Measurements from ENCODE around the gene NKD2.

DNA sequence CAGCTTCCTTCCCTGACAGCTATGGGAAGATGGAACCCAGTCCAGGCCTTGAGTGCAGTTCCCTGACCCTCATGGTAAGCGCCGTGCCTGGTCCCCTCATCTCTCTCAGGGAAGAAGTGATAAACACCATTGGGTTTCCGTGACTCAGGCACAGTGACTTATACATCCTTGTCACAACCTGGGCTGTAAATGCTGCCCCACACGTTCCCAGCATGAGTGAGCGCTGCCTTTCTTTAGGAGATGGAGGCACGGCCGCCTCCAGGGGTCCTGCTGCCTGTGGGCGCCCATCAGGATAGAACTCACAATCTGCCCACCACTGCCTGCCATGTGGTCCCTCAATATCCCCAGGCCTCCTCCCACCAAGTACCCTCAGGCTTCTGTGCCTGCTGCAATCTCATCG lies 8.3 kb upstream of the NKD2 start:
- TF ChIP-seq, protein P1, sequence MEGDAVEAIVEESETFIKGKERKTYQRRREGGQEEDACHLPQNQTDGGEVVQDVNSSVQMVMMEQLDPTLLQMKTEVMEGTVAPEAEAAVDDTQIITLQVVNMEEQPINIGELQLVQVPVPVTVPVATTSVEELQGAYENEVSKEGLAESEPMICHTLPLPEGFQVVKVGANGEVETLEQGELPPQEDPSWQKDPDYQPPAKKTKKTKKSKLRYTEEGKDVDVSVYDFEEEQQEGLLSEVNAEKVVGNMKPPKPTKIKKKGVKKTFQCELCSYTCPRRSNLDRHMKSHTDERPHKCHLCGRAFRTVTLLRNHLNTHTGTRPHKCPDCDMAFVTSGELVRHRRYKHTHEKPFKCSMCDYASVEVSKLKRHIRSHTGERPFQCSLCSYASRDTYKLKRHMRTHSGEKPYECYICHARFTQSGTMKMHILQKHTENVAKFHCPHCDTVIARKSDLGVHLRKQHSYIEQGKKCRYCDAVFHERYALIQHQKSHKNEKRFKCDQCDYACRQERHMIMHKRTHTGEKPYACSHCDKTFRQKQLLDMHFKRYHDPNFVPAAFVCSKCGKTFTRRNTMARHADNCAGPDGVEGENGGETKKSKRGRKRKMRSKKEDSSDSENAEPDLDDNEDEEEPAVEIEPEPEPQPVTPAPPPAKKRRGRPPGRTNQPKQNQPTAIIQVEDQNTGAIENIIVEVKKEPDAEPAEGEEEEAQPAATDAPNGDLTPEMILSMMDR (IDR thresholded peaks at IDR 0.05; ENCODE audit: low read length) = no peak
- TF ChIP-seq EZH2 (IDR thresholded peaks at IDR 0.05; ENCODE audit: borderline replicate concordance, low read length) = no peak

Measured in OCI-LY1 (cell line).